Measurements from ENCODE around the gene ST3GAL4.

DNA sequence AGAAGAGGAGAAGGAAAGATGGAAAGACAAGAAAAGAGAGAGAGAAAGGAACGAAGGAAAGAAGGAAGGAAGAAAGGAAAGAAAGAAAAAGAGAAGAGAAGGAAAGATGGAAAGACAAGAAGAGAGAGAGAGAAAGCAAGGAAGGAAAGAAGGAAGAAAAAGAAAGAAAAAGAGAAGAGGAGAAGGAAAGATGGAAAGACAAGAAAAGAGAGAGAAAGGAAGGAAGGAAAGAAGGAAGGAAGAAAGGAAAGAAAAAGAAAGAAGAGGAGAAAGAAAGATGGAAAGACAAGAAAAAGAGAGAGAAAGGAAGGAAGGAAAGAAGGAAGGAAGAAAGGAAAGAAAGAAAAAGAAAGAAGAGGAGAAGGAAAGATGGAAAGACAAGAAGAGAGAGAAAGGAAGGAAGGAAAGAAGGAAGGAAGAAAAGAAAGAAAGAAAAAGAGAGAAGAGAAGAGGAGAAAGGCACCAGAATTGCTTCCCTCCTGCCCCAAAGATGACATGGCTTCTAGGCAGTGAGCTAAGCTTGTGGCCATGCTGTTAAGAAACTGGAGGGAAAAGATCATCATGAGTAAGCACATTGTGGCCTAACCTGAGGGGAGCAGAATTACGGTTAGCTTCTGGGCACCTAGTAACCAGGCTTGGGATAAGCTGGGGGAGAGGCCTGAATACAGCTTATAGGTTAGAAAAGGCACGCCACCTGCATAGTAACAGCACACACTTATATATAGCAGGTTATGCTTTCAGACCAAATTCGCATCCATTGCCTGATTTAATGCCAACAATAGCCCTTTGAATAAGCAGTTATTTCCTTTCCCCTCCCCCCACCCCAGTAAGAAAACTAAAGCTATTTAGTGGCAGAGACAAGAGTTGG is 2.3 kb upstream of the ST3GAL4 start:
- TF ChIP-seq CEBPB (IDR thresholded peaks at IDR 0.05; ENCODE audit: low read depth) = no peak
- TF ChIP-seq, protein P1, sequence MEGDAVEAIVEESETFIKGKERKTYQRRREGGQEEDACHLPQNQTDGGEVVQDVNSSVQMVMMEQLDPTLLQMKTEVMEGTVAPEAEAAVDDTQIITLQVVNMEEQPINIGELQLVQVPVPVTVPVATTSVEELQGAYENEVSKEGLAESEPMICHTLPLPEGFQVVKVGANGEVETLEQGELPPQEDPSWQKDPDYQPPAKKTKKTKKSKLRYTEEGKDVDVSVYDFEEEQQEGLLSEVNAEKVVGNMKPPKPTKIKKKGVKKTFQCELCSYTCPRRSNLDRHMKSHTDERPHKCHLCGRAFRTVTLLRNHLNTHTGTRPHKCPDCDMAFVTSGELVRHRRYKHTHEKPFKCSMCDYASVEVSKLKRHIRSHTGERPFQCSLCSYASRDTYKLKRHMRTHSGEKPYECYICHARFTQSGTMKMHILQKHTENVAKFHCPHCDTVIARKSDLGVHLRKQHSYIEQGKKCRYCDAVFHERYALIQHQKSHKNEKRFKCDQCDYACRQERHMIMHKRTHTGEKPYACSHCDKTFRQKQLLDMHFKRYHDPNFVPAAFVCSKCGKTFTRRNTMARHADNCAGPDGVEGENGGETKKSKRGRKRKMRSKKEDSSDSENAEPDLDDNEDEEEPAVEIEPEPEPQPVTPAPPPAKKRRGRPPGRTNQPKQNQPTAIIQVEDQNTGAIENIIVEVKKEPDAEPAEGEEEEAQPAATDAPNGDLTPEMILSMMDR (IDR thresholded peaks at IDR 0.05 in 2 of 3, conservative IDR thresholded peaks at IDR 0.05 in 1 of 3; ENCODE audit: borderline replicate concordance in 1 of 3, insufficient read depth in 1 of 3, low read depth in 2 of 3, low read length in 2 of 3) = no peak
- TF ChIP-seq EZH2phosphoT487 (IDR thresholded peaks at IDR 0.05; ENCODE audit: borderline replicate concordance) = no peak
- TF ChIP-seq EZH2 (IDR thresholded peaks at IDR 0.05) = no peak
- TF ChIP-seq POLR2A (IDR thresholded peaks at IDR 0.05; ENCODE audit: borderline replicate concordance, extremely low read depth, insufficient read depth, insufficient read length) = no peak
- no peak for TF ChIP-seq YY1 (IDR thresholded peaks at IDR 0.05; ENCODE audit: extremely low read depth, insufficient replicate concordance, low read depth, low read length)
- TF ChIP-seq, protein P2, sequence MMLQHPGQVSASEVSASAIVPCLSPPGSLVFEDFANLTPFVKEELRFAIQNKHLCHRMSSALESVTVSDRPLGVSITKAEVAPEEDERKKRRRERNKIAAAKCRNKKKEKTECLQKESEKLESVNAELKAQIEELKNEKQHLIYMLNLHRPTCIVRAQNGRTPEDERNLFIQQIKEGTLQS (IDR thresholded peaks at IDR 0.05) = no peak
- TF ChIP-seq POLR2AphosphoS5 (IDR thresholded peaks at IDR 0.05; ENCODE audit: low read depth, low read length) = no peak
- TF ChIP-seq, protein P3, sequence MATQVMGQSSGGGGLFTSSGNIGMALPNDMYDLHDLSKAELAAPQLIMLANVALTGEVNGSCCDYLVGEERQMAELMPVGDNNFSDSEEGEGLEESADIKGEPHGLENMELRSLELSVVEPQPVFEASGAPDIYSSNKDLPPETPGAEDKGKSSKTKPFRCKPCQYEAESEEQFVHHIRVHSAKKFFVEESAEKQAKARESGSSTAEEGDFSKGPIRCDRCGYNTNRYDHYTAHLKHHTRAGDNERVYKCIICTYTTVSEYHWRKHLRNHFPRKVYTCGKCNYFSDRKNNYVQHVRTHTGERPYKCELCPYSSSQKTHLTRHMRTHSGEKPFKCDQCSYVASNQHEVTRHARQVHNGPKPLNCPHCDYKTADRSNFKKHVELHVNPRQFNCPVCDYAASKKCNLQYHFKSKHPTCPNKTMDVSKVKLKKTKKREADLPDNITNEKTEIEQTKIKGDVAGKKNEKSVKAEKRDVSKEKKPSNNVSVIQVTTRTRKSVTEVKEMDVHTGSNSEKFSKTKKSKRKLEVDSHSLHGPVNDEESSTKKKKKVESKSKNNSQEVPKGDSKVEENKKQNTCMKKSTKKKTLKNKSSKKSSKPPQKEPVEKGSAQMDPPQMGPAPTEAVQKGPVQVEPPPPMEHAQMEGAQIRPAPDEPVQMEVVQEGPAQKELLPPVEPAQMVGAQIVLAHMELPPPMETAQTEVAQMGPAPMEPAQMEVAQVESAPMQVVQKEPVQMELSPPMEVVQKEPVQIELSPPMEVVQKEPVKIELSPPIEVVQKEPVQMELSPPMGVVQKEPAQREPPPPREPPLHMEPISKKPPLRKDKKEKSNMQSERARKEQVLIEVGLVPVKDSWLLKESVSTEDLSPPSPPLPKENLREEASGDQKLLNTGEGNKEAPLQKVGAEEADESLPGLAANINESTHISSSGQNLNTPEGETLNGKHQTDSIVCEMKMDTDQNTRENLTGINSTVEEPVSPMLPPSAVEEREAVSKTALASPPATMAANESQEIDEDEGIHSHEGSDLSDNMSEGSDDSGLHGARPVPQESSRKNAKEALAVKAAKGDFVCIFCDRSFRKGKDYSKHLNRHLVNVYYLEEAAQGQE (IDR thresholded peaks at IDR 0.05; ENCODE audit: low read depth) = no peak
- TF ChIP-seq SIN3A (IDR thresholded peaks at IDR 0.05; ENCODE audit: low read depth) = no peak
- no peak for TF ChIP-seq TCF7L2 (IDR thresholded peaks at IDR 0.05; ENCODE audit: borderline replicate concordance, extremely low read depth, insufficient read depth, insufficient read length)

Measured in HCT116 (cell line).